ENCODE measurements around the gene RARRES2.

- TF ChIP-seq TAF1 (IDR thresholded peaks at IDR 0.05; ENCODE audit: borderline replicate concordance, low read depth, low read length) (no peak), POLR2AphosphoS5 (IDR thresholded peaks at IDR 0.05; ENCODE audit: low read depth, low read length) (no peak), RCOR1 (IDR thresholded peaks at IDR 0.05; ENCODE audit: low read length) (no peak), RFX5 (IDR thresholded peaks at IDR 0.05; ENCODE audit: low read length) (no peak), PBX3 (IDR thresholded peaks at IDR 0.05) (no peak)
- TF ChIP-seq, protein P1, sequence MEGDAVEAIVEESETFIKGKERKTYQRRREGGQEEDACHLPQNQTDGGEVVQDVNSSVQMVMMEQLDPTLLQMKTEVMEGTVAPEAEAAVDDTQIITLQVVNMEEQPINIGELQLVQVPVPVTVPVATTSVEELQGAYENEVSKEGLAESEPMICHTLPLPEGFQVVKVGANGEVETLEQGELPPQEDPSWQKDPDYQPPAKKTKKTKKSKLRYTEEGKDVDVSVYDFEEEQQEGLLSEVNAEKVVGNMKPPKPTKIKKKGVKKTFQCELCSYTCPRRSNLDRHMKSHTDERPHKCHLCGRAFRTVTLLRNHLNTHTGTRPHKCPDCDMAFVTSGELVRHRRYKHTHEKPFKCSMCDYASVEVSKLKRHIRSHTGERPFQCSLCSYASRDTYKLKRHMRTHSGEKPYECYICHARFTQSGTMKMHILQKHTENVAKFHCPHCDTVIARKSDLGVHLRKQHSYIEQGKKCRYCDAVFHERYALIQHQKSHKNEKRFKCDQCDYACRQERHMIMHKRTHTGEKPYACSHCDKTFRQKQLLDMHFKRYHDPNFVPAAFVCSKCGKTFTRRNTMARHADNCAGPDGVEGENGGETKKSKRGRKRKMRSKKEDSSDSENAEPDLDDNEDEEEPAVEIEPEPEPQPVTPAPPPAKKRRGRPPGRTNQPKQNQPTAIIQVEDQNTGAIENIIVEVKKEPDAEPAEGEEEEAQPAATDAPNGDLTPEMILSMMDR (IDR thresholded peaks at IDR 0.05) = no peak
- TF ChIP-seq, protein P2, sequence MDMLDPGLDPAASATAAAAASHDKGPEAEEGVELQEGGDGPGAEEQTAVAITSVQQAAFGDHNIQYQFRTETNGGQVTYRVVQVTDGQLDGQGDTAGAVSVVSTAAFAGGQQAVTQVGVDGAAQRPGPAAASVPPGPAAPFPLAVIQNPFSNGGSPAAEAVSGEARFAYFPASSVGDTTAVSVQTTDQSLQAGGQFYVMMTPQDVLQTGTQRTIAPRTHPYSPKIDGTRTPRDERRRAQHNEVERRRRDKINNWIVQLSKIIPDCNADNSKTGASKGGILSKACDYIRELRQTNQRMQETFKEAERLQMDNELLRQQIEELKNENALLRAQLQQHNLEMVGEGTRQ (IDR thresholded peaks at IDR 0.05; ENCODE audit: borderline replicate concordance, low read depth, low read length) = no peak
- TF ChIP-seq, protein P3, sequence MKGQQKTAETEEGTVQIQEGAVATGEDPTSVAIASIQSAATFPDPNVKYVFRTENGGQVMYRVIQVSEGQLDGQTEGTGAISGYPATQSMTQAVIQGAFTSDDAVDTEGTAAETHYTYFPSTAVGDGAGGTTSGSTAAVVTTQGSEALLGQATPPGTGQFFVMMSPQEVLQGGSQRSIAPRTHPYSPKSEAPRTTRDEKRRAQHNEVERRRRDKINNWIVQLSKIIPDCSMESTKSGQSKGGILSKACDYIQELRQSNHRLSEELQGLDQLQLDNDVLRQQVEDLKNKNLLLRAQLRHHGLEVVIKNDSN (IDR thresholded peaks at IDR 0.05; ENCODE audit: borderline replicate concordance, low read depth) = no peak
Observed at GRCh38 chr7:150357771-150358427, 16.5 kb upstream of the RARRES2 start.

All from SK-N-SH (cell line).